IPS-20b (cell line): Measurements from ENCODE around the gene PHACTR3.
"Not testable (repeated sequence)": the region's sequence is repeated elsewhere in the genome, so short reads cannot be mapped to it uniquely, and the experiment has no call there.

ENCODE experiments used
- H3K27ac ChIP-seq: one replicate; pipeline ENCODE4 v1.5.1; 2013; ENCODE audit warnings: low read length
- H3K27me3 ChIP-seq: 2 replicates; pipeline ENCODE4 v1.6.1; 2013; ENCODE audit warnings: mild to moderate bottlenecking, low read length, inconsistent platforms; ENCODE audit not compliant: insufficient read depth
- H3K36me3 ChIP-seq: 2 replicates; pipeline ENCODE4 v1.6.1; 2013; ENCODE audit warnings: low read depth, mild to moderate bottlenecking, inconsistent platforms, low read length, moderate library complexity; ENCODE audit not compliant: insufficient read depth
- H3K4me1 ChIP-seq: 2 replicates; pipeline ENCODE4 v1.6.1; 2013; ENCODE audit warnings: mild to moderate bottlenecking, control low read depth, inconsistent platforms, low read length, moderate library complexity; ENCODE audit not compliant: insufficient read depth
- H3K4me3 ChIP-seq: 2 replicates; pipeline ENCODE4 v1.5.1; 2013; ENCODE audit warnings: mild to moderate bottlenecking, low read length, inconsistent platforms
- H3K9ac ChIP-seq: 2 replicates; pipeline ENCODE4 v1.6.1; 2013; ENCODE audit warnings: low read depth, mild to moderate bottlenecking, inconsistent platforms, low read length, moderate library complexity
- H3K9me3 ChIP-seq: 2 replicates; pipeline ENCODE4 v1.6.1; 2013; ENCODE audit warnings: mild to moderate bottlenecking, low read depth, low read length, inconsistent platforms; ENCODE audit not compliant: insufficient read depth

The PHACTR3 gene

DNA sequence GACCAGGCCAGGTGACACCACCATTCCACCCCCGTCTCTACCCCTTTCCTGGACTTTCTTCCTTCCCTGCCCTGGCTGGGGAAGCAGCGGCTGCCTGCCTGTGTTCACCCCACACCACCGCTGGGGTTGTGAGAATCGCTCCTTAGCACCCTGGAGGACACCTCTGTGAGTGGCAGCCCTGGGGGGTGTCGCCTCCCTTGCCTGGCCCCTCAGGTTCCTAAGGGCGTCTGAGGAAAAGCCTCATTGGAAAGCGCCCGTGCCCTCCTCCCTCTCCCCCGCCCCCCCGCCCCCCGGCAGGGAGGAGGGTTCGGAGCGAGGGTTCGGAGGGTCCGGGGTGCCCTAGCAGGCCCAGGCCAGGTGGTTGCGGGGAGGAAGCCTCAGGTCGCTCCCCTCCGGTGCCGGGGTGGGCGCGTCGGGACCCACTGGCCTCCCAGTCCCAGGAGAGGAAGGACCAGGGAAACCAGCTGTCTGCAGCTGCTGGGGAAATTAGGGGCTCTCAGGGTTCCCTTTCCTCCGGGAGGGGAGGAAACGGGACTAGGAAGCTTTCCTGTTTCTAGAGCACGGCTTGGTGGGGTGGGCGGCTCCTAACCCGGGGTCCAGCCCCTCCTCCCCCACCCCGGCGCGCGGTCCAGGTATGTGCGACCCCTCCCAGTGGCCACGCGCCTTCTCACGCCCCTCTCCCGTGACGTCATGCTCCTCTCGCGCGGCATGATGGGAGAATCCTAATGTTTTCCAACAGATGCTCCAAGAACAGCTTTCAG is at the start of gene PHACTR3:
Gene PHACTR3 (plus strand): TSS at position 760 of the 761 bp plus-strand sequence. CDS start 475 bp downstream, outside the sequence.
- Histone ChIP-seq H3K4me1 (no peaks in the 10 kb centered on the region), H3K9ac (no peak within 1 kb of the TSS), H3K27me3 (peaks cover 100% of the 10 kb centered on the region), H3K27ac (no peak within 1 kb of the TSS), H3K9me3 (no peaks in the 10 kb centered on the region), H3K36me3 (no peaks in the 10 kb centered on the region), H3K4me3 (peak within 1 kb of the TSS; percentile 55; the same call in 1 of the 2 replicates)

DNA sequence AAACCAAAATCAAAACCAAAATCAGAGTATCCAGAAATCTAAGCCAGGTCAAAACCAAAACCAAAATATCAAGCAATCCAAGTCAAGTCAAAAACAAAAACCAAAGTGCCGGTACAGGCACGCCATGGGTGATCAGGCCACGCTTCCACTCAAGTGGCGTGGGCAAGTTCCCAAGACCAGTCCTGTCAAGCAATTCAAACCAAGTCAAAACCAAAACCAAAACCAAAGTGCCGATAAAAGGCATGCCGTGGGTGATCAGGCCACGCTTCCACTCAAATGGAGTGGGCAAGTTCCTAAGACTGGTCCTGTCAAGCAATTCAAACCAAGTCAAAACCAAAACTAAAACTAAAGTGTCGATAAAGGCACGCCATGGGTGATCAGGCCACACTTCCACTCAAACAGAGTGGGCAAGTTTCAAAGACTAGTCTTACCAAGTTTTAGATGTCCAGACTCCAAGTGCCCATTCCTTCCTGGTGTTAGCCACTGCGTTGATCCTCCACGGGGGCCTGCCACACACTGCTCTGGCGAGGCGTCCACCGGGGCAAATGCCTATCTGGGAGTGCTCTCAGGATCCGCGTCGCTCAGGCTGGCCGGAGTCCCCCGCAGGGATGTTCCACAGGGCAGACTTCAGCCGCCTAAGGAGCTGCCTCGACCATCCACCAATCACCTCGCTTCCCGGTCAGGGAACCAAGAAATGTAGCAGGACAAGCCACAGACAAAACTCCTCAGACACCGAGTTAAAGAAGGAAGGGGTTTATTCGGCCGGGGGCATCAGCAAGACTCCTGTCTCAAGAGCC is 46.4 kb upstream of the PHACTR3 start:
- not testable (repeated sequence) for H3K9ac ChIP-seq, H3K9me3 ChIP-seq, H3K36me3 ChIP-seq, H3K27ac ChIP-seq, H3K4me3 ChIP-seq, H3K4me1 ChIP-seq
- H3K27me3 ChIP-seq: peaks cover 22% of the 10 kb centered on the region

DNA sequence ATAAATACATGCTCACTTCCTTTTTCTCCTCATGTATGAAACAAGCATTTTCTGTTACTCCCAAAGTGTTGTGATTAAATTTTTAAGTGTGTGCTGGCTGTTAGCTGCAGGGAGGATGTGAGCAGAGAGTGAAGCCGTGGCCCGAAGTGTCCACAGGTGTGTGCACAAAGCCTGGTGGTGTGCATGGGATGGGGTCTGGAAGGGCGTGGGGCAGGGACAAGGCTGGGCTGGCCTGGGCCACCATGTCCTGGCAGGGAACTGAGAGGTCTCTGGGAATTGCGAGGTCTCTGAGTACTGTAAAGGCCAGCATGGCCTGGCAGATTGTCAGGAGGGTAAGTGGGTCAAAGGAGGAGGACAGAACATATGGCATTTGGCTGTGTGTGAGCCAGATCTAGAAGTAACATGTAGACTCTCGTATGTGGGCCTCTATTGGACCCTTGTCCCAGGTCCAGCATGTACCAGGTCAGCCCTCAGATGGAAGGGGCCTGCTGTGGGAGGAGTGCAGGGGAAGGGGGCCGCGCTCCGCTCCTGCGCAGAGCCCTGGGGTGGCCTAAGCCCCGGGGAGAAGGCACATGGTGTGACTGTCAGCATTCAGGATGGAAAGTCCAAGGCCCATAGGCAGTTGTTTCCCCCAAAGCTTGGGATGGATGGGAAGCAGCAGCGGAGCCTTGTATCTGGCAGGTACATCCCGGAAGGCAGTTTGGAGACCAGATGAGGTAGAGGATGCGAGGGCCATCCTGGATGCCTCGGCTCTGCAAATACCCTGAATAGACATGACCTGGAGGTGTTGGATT is 45.1 kb upstream of the PHACTR3 start:
- Histone ChIP-seq H3K9me3 (no peaks in the 10 kb centered on the region), H3K9ac (no peak overlapping the region), H3K27me3 (peaks cover 35% of the 10 kb centered on the region)

DNA sequence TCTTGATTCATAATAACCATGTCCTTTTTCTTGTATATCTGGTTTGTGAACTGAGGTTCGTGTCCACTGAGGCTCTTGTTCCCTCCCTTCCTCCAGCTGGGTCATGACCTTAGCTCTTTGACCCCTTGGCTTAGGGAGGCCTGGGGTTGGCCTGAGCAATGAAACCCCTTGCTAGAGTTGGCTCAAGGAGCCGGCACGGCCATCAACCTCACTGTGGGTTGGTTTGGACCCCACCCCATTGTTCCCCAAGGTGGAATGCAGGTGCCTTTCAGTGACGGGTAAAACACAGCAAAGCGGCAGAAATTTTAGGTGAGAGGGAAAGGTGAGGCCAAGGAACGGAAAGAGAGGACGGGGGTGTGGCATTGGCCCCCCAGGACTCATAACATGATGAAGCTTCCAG is 44.5 kb upstream of the PHACTR3 start:
- Histone ChIP-seq H3K4me1 (no peaks in the 10 kb centered on the region), H3K9me3 (no peaks in the 10 kb centered on the region), H3K27me3 (peaks cover 40% of the 10 kb centered on the region), H3K9ac (no peak overlapping the region), H3K4me3 (no peak overlapping the region), H3K36me3 (no peaks in the 10 kb centered on the region), H3K27ac (no peak overlapping the region)

More for the DNA sequence above, 45.1 kb upstream of the PHACTR3 start:
- no peak overlapping the region for H3K4me3 ChIP-seq
- no peaks in the 10 kb centered on the region for H3K36me3 ChIP-seq
- H3K4me1 ChIP-seq: no peaks in the 10 kb centered on the region
- no peak overlapping the region for H3K27ac ChIP-seq

DNA sequence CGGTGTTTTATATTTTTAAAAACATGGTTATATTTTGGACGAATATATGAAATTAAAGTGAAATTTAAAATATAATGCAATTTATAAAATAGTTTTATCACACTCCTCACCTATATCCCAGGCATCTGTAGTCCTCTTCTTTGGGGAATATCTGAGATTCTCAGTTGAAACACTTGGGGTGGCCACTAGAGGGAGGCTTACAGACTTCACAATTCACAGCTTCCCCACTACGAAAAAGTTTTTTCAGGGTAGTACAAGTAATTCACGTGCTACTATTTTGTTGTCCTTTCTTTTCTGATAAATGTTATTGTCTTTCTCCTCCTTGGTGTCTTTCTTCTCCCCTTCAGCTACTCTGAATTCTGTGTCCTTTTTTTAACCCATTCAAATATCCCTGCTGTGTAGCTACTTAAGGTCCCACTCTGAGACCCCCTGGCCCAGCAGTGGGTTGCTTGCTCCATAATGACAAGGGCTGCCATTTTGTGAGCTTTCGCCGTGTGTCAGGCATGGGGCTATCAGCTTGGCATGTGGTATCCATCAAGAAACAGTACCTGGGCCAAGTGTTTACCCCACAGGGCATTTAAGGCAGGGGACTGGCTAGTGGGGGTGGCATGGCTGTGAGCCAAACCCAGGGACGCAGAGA is 43.6 kb upstream of the PHACTR3 start:
- H3K9me3 ChIP-seq: no peaks in the 10 kb centered on the region
- H3K27ac ChIP-seq: no peak overlapping the region
- no peaks in the 10 kb centered on the region for H3K4me1 ChIP-seq
- peaks cover 48% of the 10 kb centered on the region for H3K27me3 ChIP-seq
- no peaks in the 10 kb centered on the region for H3K36me3 ChIP-seq
- no peak overlapping the region for H3K4me3 ChIP-seq
- H3K9ac ChIP-seq: no peak overlapping the region

DNA sequence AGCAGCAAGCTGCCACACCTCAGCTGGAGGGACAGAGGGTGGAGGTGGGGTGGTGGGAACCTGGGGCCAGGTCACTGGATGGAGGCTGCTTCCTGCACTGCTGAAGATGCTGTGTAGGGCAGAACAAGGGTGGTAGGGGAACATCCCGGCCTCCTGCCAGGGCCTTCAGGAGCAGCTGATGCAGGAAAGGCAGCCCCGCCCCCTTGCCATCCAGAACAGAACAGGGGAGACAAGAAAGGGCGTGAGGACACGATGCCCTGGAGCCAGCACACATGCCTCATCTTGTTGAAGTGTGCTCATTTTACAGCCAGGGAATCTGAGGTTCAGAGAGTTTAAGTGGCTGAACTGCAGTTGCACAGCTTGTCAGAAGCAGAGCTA is 43.1 kb upstream of the PHACTR3 start:
- no peaks in the 10 kb centered on the region for H3K36me3 ChIP-seq
- no peak overlapping the region for H3K27ac ChIP-seq
- H3K4me1 ChIP-seq: no peaks in the 10 kb centered on the region
- H3K9me3 ChIP-seq: no peaks in the 10 kb centered on the region
- H3K4me3 ChIP-seq: no peak overlapping the region
- no peak overlapping the region for H3K9ac ChIP-seq
- peaks cover 52% of the 10 kb centered on the region for H3K27me3 ChIP-seq

DNA sequence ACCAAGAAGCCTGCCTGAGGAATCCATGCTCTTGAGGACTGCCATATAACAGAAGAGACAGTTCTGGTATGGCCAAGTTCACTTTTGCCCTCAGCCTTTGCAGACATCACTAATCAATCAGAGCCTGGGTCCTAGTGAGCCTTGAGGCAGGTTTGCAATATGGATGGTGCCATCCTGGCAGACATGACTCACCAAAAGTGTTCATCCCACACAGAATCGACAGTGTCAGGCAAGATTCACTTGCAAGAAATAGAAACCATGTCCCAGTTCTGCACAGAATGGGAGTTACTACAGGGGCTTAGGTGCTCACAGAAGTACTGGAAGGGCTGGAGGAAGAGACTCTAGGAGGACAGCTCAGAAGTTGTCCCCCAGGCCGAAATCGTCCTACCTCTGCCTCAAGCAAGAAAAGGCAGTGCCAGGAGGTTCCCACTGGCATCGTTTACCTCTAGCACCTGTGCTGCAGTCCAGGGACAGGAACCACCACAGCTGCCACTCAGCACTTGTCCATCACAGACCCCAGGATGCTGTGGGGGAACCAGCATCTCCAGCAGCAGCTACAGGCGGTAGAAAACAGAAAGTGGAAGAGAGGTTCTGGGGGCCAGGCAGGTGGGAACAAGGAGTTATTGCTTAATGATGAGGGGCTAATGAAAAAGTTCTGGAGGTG is 42.6 kb upstream of the PHACTR3 start:
- no peaks in the 10 kb centered on the region for H3K4me1 ChIP-seq
- H3K9ac ChIP-seq: no peak overlapping the region
- H3K27me3 ChIP-seq: peaks cover 52% of the 10 kb centered on the region
- H3K4me3 ChIP-seq: no peak overlapping the region
- H3K9me3 ChIP-seq: no peaks in the 10 kb centered on the region
- no peaks in the 10 kb centered on the region for H3K36me3 ChIP-seq
- no peak overlapping the region for H3K27ac ChIP-seq

DNA sequence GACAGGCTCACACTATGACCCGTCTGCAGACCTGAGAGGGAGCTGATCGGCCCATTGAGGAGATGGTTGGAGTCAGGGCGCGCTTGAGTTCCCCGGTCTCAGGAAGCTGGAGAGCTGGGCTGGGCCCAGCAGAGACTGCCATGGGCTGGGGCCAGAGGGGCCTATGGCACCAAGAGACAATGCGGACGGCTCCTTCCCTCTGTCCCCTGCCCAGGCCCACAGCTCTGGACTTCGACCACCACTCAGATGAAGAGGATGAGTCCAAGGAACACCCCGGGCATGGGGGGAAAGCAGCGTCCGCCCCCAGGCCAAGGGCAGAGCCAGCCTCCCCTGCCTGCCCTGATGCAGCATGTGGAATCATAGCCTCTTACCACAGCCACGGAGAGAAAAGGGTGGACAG is 40.2 kb upstream of the PHACTR3 start:
- Histone ChIP-seq H3K4me3 (no peak overlapping the region), H3K9ac (no peak overlapping the region), H3K4me1 (no peaks in the 10 kb centered on the region), H3K9me3 (no peaks in the 10 kb centered on the region), H3K36me3 (no peaks in the 10 kb centered on the region), H3K27me3 (peaks cover 61% of the 10 kb centered on the region), H3K27ac (no peak overlapping the region)

DNA sequence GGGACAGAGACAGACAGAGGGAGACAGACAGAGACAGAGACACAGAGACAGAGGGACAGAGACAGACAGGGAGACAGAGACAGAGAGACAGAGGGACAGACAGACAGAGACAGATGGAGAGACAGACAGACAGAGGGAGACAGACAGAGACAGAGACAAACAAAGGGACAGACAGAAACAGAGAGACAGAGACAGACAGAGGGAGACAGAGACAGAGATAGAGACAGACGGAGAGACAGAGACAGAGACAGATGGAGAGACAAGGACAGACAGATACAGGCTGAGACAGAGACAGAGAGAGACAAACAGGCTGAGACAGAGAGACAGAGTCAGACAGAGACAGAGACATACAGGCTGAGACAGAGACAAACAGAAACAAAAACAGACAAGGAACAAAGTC is 39.4 kb upstream of the PHACTR3 start:
- Histone ChIP-seq H3K4me1 (no peaks in the 10 kb centered on the region), H3K36me3 (no peaks in the 10 kb centered on the region), H3K27me3 (peaks cover 69% of the 10 kb centered on the region), H3K27ac (no peak overlapping the region), H3K9me3 (no peaks in the 10 kb centered on the region), H3K4me3 (no peak overlapping the region), H3K9ac (no peak overlapping the region)

DNA sequence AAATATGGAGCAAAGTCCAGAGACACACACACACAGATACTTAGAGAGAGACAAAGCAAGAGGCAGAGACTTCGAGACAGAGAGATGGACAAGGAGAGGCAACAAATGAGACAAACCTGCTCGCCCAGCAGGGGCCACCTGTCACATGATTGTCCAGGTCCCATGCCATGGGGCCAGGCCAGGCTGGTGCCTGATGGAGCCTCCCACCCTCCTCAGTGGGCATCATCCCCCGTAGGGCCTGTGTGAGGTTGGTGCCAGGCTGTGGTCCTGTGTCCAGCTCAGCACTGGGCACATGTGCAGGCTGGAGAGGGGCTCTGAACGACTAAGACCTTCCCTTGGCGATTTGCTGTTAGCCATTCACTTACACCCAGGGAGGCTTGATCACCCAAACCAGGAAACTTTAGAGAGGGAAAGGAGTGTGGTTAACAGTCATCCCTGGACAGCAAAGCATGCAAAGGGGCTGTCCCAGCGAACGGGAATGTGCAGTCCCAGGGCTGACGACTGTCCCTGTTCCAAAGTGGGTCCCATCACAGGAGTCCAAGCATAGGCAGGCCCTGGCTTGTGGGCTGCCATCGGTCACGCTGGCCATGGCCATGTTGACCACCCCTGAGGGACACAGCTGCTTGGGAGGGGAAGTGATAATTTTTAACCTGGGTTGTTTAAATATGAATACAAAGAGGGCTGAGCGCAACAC is 38.4 kb upstream of the PHACTR3 start:
- H3K27me3 ChIP-seq: peaks cover 77% of the 10 kb centered on the region
- no peak overlapping the region for H3K4me3 ChIP-seq
- H3K4me1 ChIP-seq: no peaks in the 10 kb centered on the region
- no peak overlapping the region for H3K9ac ChIP-seq
- no peak overlapping the region for H3K27ac ChIP-seq
- no peaks in the 10 kb centered on the region for H3K36me3 ChIP-seq
- no peaks in the 10 kb centered on the region for H3K9me3 ChIP-seq
